HG03558 (cell line): ENCODE measurements around the gene BPIFB2.

ENCODE experiments used
- ATAC-seq: cut with Tn5 transposase; IDR thresholded peaks from one replicate; pipeline ENCODE4 v1.9.1; 2021; ENCODE audit warnings: moderate number of reproducible peaks; ENCODE audit not compliant: unreplicated experiment; ENCODE audit errors: extremely low read depth

The BPIFB2 gene

DNA sequence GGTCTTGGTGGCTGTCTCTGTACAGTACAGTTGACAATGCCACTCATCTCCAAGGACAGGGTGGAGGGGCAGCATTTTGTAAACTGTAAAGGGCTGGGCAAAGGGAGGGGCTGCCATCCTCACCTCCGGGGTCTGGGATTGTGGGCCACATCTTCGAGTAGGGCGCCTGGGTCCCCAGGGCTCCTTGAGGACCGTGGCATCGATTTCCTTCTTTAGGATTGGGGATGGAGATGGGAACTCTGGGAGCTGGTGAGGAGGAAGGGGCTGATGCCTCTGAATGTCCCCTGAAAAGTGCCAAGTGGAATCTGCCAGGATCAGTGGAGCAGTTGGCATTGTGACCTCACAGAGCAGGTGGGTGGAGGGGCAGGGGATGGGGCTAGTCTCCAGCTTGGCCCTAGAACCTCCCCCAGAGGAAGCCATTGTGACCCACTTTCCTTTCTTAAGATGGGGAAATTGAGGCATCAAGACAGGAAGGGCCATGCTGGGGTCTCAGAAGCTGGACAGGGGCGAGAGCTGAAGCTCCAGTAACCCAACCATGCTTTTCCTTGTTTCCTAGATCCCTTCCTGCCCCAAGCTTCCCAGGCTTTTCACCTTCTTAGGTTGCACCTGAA is 3.3 kb upstream of the BPIFB2 start, which contains the start of gene SUN5:
Gene SUN5, minus strand, starts transcription at position 293 of the 611 bp plus-strand sequence. Its CDS starts 93 bp downstream, at position 200.
- ATAC-seq: no peak

DNA sequence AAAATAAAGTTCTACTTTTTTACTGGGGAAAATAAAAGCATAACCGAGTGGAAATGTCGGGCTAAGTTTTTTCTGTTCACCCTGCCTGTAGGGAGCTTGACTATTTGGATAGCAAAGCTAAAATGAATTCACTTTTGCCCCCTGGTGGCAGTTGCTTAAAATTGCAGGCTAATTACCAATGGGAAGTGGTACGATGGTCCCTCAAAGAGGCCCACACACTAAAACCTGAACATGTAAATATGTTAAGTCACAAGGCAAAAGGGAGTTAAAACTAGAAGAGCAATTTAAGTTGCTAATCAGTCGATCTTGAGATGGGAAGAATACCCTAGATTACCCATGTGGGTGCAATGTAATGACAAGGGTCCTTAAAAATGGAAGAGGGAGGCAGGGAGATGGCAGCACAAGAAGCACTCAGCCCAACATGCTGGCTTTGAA is 2.4 kb upstream of the BPIFB2 start:
- ATAC-seq: no peak

DNA sequence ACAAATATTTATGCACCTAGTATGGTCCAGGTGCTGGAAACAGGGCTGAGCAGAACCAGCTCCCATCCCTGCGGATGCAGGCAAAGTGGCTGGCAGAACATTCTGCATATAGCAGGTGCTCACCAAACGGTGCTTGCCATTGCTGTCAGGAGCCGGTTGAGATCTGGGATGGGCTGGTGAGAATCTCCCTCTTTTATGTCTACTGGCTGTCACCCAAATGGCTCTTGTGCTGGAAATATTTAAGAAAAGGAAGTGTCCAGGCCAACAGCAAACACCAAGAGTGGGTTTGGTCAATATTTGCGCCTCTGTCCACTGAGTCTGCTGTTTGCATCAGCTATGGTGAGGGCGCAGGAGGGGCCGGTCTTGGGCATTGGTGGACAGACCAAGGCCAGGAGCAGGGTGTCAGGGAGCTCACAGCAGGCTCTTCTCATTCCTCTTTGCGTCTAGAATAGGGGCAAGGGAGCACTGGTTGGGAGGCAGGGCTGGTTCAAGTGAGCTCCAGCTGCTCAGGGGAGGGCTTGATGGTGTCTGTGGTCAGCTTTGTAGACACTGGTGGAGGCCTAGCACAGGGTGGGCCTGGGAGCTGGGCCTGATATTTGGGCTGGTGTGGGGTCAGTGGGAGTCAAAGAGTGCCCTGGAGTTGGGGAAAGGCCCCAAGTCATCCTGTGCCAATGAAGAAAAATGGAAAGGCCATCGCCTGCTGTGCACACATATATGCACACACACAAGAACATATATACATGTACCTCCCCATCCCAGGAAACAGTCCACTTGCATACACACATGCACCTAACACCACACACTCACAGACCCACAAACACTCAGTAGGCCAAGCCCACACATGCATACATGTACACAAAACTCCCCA is 1.4 kb upstream of the BPIFB2 start:
- no peak for ATAC-seq

DNA sequence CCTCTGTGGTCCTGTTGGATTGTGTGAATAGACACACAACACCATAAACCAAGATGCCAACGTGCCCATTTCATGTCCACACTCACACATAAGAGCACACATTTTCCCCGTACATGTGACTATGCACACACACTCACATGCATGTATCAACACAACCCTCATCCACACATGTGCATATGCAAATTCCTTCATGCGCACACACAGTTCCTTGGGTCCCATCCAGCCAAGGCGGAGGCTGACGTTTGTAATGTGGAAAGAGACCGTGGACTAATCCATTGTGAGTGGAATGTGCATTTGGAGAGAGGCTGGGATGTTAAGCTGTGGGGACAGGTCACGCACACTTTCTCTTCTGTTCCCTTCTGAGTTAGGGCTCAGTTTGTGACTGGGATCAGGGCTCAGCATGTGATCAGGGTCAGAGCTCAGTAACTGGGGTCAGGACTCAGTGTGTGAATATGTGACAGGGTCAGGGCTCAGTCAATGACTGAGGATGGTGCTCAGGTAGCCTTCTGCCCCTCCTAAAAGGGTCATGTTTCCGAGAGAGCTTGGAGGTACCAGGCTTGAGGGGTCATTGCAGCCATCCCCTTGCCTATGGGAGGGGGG is 628 bp upstream of the BPIFB2 start:
- no peak for ATAC-seq

DNA sequence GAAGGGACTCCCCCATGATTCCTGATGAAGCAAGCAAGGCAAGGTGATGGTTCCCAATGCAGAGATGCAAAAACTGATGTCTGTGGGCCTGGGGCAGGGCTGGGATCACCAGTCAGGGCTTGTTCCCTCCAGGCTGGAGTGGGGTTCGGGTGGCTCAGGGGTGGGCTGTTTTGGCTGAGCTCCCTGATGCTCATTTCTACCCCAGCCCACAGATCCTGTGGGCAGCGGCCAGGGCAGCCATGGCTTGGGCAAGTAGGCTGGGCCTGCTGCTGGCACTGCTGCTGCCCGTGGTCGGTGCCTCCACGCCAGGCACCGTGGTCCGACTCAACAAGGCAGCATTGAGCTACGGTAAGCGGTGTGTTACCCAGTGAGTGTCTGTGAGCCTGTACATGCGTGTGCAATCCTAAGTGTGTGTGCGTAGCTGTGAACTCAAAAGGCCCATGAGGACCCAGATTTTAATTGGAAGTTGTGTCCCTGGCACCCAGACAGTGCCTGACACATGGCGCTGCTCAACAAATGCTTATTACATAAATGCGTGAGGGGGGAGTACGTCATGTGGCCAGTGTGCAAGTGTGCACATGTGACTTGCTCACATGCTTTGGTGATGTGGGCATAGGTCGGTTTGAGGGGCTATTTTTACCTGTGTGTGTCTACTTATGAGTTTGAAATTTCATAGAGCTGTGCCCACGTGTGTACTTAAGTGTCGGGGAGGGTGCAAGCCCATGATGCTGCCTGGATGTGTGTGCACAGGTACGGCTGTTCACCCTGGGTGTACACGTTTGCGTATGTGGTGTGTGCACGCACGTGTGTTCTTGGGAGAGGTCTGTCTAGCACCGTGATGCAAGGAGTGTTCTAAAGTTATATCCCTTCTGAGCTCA is 1.1 kb downstream of the BPIFB2 start:
- no peak for ATAC-seq

DNA sequence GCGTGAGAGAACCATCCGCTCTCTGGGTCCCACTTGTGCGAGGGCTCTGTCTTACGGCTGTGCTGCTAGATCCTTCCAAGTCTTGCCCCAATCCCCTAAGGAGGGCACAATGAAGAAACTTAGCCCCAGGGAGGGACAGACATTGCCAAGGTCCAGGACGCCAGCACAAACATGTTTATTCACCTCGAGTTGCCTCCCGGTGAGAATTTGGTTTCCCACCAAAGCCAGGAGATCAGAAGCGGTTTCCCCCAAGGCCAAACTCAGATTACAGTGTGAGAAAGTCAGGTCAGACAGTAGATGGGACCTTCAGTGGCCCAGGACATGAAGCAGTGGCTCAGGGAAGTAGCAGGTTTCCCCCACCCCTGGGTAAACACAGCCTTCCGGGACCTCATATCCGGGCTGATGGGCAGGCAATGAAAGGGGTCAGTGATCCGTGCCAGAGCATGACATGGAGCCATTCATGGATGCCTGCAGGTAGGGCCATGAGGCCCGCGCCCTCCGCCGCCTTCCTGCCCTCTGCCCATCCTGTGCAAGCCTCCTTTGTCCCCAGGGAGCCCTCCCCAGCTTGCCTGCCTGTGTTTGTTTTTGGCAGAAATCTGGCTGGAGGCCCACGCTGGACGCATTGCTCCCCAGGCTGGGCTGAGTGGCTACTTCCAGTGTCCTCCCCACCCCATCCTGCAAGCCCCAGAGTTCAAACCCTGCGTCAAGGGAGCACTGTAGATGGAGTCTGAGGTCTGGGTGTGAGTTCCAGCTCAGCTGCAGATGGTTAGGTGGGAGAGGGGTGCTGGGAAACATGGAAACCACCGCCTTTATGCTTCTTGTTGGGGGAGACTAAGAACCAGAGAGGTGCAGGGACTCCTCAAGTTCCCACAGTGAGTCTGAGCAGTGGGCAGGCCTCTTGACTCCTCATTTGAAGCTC is 2.0 kb downstream of the BPIFB2 start:
- ATAC-seq: no peak

DNA sequence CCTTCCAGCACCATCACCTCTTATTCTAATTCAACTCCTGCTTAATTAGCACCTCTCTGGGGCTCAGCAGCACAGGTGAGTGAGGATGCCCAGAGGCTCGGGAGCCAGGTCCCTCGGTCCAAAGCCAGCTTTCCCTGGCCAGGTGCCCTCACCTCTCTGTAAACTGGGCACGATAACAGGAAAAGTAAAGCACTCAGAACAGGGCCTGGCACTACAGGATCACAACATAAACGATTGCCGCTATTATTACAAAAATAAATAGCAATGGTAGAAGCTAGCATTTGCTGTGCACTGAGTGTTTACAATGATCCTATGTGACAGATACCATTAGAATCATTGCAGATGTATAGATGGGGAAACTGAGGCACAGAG is 2.6 kb downstream of the BPIFB2 start:
- ATAC-seq: no peak

DNA sequence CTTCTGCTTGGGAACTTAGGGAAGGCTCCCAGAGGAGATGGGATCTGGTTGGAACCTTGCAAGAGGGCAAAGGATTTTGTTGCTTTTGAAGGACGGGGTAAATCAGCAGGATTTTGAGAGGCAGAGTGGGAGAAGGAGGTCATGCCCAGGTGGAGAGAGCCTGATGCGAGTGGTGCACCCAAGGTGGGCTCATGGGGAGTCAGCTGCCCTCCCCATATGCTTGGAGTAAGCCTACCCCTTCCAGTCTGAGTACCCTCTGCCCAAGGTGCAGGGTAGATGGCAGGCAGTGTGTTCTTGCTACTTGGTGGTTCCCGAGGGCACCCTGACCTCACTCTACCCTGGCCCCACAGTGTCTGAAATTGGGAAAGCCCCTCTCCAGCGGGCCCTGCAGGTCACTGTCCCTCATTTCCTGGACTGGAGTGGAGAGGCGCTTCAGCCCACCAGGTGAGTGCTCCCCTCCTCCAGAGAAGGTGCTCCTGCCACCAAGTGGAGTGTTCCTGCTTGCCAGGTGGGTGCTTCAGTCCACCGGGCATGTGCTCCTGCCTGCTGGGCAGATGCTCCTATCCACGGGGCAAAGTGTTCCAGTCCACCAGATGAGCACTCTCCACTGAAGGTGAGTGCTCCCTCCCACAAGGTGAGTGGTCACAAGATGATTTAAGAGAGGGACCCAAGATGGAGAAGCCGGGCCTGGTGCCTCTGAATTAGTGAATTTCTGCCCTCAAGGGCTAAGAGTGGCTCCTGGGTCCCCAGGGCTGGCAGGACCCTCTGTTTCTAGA is 3.4 kb downstream of the BPIFB2 start:
- ATAC-seq: no peak

DNA sequence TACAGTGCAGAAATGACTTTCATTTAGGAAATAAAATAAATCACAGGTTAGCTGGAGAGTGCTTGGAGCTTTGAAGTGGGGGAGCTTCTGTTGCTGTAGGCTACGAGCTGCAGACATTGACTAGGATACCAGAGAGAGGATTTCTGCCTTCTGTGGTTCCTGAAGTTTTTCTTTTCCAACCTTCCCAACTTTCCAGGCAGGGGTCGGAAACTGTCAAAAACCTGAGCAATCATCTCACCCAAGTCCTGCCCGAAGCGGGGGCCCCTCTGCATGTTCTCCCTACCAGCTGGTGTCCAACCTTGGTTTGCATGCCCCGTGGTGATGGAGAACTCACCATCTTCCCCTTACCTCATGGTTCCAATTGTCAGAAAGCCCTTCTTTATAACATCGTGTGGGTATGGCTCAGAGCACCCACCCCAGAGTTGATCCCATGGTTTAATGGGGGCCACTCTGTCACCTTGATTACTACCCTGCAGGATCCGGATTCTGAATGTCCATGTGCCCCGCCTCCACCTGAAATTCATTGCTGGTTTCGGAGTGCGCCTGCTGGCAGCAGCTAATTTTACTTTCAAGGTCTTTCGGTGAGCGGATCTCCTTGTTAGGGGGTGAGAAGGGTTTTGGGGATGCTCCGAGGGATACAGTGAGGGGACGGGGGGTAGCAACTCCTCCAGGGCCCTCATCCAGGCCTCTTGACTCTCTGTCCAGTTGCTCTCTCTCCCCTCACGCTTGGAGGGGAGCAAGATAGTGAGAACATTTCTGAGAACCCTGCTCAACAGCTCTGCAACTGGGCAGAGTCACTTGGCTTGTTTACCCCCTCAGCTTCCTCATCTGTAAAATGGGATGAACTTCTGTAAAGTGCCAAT is 5.1 kb downstream of the BPIFB2 start:
- no peak for ATAC-seq

DNA sequence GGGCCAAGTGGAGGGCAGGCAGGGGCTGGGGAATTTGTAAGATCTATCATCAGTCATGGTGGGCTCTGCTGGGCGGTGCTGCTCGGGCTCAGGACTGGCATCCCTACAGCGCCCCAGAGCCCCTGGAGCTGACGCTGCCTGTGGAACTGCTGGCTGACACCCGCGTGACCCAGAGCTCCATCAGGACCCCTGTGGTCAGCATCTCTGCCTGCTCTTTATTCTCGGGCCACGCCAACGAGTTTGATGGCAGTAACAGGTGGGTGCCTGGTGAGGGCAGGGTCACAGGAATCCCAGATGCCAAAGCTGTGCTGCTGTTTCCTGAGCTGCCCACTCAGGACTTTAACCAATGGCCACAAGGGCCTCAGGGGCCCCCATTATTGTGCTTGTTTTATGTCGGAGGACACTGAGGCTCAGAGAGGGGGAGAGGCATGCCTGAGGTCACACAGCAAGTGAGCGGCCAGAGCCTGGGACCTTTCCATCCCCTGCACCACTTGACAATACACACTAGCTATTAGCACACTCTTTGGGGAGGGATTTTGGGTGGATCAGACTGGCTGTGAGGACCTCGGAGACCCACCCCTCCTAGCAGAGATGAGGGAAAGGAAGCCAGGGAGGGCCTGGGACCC is 6.3 kb downstream of the BPIFB2 start:
- no peak for ATAC-seq

DNA sequence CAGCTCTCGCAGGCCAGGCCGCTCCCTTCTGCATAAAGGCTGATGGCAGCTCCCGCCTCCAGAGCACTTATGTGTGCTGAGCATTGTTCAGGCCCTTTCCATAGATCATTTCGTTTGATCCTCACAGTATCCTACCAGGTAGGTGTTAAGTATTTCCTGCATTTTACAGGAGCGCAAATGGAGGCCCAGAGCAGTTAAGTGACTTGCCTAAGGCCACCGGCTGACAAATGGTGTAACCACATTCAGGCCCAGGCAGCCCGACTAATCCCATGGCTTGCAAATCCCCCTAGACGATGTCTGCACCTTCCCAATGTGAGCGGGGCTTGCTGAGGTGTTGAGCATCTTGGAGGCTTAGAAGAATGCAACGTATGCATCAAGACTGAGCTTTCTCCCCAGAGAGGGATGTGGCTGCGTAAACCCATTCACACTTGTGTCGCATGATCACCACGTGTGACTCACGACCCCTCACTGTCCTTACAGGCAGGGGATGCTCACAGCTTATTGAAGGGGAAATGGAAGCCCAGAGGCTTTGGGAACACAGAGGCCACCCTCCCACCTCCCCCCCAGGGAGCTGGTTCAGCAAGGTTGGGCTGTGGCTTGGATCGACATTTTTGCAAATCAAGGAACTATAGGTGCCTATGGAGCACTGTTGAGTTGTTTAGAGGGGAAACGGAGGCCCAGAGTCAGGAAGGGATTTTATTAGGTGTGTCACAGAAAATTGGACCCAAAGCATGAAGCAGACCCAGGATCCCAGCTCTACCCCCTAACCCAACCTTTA is 7.0 kb downstream of the BPIFB2 start:
- ATAC-seq: no peak

DNA sequence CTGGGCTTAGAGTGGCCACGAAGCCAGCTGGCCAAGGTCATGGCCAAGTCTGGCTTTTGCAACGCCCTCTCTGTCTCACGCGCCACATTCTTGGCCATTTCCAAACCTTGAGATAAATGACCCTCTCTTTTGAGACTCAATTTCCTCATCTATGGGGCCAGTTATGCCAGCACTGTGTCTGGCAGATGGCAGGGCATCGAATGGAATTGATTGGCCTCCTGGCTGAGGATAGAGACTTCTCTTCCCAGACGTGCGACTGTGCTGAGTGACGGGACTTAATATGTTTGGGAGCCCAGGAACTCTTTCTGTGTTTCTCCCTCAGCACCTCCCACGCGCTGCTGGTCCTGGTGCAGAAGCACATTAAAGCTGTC is 7.6 kb downstream of the BPIFB2 start:
- ATAC-seq: no peak

DNA sequence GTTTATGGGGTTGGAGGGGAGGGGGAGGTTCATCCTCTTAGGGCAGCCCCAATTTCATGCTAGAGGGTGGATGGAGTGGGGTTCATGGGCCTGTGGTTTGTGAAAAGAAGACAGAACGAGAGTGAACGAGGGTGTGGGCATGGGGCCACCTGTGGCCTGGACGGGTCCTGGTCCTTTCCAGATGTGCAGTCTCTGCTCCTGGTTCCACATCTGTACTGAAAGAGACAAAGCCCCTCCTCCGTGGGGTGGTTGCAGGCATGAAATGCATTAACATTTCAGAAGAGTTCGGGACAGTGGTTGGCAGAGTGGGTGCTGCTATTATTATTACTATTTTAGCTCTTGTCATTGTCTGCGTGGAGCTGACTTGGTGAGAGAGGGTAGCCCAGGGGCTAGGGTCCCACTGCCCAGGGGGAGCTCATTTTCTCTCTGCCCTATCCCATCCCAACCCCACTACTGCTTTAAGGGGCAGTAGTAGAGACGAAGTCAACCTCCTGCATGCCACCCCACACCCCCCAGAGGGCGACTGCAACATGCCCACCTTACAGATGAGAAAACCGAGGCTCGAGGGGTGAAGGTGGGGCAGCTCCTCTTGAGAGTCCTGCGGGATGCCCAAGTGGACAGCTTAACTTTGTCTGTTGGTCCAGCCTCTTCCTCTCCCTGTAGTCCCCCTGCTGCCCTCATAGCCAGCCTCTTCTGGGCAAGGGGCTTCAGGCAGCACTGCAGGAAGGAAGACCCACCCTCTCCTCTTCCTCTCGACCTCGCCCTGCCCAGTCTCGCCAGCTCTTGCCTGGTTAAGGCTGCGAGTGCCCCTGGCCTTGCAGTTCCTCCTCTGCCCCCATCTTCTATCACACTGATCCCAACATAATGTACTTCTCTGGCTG is 8.4 kb downstream of the BPIFB2 start:
- no peak for ATAC-seq

DNA sequence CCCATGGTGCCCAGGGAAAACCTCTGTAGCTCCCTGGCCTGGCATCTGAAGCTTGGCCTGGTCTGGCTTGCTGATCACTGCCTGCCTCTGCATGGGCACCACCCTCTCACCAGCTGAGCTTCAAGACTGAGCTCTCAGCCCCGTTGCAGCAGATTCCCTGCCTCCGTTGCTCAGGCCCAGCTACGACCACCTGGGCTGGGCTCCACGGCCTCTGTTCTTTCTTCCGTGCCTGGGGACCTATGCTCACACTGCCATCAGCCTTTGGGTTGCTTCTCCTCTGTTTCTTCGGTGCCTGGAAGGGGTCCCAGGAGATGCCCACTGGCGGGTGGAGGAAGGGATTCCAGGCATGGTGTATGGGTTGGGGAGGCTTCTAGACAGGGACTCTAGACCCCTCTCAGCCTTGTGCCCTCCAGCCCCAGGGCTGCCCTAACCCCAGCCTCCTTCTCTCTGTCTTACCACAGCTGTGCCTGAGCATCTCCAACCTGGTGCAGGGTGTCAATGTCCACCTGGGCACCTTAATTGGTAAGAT is 9.1 kb downstream of the BPIFB2 start:
- ATAC-seq: no peak

DNA sequence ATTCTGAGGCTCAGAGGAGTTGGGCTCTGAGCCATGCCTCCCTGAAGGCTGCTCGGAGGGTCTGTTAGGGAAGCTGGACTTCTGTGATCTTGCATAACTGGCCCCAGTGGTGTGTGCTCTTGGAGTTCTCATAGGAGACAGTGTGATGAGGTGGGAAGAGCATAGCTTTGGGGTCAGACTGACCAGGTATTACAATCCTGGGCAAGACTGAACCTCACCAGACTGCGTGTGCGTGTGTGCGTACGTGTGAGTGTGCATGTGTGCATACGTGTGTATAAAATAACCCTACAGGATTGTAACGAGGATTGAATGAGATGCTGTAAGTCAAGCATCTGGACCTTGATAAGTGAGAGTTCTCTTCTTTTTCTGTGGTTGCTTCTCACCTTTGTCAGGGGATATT is 10.0 kb downstream of the BPIFB2 start:
- ATAC-seq: no peak
